Suppressor macrophage (primary cell): ENCODE measurements around the gene OSBPL2.

Source experiments
- DNase-seq, 4 experiments: peaks; one replicate each; pipeline ENCODE4 v3.0.0-alpha.2; 2020 to 2022

Gene OSBPL2

DNA sequence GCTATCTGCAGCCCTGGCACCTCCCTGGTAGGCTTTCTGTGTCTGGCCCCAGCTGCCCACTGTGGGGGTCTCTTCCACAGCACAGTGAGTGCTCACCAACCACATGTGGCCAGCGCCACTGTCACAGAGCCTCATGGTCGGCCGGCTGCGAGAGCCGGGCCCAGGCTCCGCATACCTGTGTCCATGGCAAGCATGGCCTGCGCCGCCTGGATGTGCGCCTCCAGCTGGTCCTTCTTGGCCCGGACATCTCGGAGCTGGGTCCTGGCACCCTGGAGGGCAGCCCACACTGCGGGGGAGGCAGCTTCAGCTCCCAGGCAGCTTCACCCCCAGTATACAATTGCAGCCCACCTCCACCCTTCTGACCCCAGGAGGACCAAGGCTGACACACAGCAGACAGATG lies 77.5 kb downstream of the OSBPL2 start:
- no peak for DNase-seq

- no peak for DNase-seq
Observed at GRCh38 chr20:62316331-62317166, 78.2 kb downstream of the OSBPL2 start.

DNA sequence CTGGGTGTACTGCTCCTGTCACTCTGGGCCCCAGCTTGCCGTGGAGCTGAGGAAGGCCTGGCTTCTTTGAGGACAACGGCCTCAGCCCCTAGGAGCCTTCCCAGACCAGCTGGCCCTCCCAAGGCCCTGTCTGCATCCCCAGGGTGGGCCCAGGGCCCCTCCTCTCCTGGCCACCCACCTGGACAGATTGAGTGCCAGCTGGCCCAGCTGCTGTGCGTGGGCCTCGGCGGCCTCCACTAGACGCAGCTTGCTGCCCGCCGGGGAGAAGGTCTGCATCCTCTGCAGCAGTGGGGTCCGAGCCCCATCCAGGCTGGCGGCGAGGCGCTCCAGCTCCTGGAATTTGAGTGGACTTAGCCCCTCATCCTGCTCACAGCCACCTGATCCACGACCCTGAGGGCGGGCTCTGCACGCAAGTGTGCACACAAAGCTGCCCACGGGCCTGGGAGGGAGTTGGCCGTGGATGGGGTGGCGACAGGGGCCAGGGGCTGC lies 78.9 kb downstream of the OSBPL2 start:
- no peak for DNase-seq

GRCh38 chr20:62318400-62319345 lies 80.4 kb downstream of the OSBPL2 start:
- peak in 1 of 4 experiments; percentile 6 for DNase-seq

- no peak for DNase-seq
Observed at GRCh38 chr20:62319346-62319909, 81.1 kb downstream of the OSBPL2 start.

DNA sequence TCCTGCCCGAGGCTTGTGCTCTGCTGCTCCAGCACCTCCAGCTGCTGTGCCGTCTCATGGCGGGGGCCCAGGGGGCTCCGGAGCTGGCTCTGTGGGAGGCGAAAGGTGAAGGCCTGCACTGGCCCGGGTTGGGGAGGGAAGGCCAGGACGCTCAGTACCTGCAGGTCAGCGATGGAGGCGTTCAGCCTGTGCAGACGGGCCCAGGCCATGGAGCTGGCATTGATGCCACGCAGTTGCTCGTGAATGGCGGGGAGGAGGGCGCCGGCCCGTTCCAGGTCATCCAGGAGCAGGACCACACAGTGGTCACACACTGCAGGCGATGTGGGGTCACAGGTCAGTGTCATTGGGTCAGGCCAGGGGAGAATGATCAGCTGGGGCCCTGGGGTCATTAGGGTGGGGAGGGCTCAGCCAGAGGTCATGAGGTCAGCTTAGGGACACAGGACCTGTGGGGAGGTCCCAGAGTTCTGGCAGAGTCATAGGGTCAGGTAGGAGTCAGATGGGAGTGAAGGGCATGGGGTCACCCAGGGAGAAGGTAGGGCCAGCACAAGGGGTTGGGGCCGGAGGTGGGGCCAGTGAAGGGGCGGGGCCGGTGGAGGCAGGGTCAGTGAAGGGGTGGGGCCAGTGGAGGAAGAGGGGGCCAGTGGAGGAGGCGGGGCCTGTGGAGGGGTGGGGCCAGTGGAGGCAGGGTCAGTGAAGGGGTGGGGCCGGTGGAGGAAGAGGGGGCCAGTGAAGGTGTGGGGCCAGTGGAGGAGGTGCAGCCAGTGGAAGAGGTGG lies 82.4 kb downstream of the OSBPL2 start:
- no peak for DNase-seq

DNA sequence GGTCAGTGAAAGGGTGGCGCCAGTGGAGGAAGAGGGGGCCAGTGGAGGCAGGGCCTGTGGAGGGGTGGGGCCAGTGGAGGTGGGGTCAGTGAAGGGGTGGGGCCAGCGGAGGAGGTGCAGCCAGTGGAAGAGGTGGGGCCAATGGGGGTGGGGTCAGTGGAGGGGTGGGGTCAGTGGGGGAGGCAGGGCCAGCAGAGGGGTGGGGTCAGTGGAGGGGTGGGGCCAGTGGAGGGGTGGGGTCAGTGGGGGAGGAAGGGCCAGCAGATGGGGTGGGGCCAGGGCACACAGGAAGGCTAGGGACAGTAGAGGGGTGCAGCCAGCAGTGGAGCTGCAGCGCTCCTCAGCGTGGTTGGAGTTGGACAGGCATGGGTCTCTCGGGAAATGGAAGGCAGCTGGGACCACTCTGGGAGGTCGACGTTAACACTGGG lies 83.2 kb downstream of the OSBPL2 start:
- DNase-seq, result no peak

DNA sequence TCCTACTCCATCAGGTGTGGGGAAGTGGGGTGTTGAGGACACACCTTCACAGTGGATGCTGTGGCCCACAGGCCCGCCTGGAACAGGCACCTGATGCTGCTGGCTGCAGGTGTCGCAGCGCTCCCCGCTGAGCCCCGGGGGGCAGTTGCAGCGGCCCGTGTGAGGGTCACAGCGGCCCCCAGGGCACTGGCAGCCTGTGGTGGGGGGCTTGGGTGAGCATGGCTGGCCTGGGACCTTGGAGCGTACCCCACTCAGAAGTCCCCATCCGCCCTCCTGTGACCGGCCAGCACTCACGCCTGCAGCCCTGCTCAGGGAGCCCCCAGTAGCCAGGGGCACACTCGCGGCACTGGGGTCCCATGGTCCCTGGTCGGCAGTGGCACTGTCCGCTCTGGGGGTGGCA lies 83.7 kb downstream of the OSBPL2 start:
- DNase-seq, result no peak

DNA sequence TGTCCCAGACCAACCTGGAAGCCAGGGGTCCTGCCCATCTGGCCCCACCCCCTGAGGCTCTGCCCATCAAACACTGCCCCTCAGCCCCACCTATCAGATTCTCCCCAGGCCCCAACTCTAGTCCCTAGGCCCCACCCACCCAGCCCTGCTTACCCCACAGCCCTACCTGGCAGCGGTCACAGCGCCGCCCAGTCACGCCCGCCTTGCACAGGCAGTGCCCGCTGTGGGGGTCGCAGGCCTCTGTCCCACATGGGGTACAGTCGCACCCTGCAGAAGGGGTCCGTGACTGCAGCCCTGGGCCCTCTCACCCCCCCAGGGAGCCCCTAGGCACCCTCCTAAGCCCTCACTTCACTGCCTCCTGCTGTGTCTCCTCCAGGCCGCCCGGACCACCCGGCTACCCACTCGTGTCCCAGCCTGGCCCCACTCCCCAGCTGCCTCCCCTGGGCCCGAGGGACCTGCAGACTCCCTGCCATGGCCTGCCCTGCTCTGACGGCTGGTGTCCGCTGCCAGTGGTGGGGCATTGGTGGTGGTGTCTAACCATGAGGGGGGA lies 84.2 kb downstream of the OSBPL2 start:
- no peak for DNase-seq

- DNase-seq, result no peak
Observed at GRCh38 chr20:62323146-62323979, 85.0 kb downstream of the OSBPL2 start.

GRCh38 chr20:62323980-62324906 lies 85.9 kb downstream of the OSBPL2 start:
- no peak for DNase-seq

DNA sequence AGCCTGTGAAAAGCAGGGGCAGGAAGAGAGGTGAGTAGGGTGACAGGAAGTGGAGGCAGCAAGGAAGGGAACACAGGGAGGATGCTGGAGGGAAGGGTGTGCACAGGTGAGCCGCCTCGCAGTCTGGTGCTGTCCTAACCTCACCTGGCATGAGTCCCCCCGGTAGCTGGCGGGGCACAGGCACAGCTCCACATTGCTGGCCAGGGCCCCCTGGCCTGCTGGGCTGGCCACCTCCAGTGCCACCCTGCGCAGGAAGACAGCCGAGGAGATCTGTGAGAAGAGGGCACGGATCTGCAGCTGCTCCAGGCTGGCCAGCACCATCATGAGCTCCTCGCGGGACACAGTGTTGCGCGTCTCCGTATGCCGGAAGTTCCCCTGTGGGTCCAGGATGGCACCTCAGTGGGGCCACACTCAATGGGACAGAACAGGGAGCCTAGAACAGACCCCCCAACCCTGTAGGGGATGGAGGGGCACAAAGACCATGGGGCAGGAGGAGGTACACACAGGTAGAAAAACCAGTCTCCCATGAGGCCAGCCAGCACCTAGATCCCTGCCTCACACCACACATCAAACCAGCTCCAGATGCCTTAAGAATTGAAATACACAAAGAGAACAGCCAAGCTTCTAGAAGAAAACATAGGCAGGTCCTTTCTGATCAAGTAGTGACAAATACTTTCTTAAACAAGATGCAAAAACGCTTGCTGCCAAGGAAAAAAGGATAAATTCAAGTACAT lies 87.0 kb downstream of the OSBPL2 start:
- no peak for DNase-seq

DNA sequence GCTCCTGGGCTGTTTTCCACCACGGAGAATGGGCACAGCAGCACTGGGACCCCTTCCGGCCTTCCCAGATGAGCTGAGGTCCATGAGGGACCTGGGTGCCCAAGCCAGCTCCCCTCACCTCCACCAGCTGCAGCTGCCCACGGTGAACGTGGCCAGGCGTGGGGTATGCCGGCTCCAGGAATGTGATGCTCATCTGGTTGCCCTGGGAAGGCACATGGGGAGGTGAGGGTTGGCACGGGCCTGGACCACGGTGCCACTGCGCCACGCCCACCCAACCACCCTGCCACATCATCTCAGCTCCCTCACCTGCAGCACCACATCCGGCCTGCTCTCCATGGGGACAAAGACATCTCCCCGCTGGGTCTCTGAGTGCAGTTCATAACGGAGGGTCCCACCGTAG lies 88.2 kb downstream of the OSBPL2 start:
- DNase-seq, result no peak

- no peak for DNase-seq
Observed at GRCh38 chr20:62326959-62327725, 88.8 kb downstream of the OSBPL2 start.

DNA sequence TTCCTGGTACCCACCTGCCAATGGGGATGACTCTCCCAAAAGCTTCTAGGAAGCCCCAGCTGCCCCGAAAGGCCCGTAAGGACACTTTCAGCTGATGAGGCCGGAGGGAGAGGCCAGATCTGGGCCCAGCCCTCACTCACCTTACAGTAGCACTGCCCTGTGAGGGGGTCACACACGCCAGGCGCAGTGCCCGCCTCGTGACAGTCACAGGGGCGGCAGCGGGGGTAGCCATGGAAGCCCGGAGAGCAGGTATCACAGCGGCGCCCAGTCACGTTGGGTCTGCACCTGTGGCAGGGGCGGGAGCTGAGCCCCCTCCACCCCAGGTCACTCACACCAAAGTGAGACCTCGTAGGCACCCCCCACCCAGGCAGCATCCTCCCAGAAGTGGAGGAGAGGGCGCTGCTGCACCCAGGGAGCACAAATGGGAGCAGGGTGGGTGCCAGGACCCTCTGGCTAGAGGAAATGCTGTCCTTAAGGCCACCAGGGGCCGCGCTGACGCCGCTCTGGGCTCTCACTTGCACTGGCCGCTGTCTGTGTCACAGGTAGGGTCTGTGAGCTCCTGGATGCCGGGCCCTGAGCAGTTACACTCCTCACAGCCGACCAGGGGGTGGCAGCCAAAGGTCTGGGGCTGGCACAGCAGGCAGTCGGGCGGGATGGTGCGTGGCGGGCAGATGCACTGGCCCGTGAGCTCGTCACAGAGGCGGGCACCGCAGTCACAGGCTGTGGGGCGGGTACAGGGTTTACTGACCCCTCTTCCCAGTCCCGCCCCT lies 89.6 kb downstream of the OSBPL2 start:
- no peak for DNase-seq

DNA sequence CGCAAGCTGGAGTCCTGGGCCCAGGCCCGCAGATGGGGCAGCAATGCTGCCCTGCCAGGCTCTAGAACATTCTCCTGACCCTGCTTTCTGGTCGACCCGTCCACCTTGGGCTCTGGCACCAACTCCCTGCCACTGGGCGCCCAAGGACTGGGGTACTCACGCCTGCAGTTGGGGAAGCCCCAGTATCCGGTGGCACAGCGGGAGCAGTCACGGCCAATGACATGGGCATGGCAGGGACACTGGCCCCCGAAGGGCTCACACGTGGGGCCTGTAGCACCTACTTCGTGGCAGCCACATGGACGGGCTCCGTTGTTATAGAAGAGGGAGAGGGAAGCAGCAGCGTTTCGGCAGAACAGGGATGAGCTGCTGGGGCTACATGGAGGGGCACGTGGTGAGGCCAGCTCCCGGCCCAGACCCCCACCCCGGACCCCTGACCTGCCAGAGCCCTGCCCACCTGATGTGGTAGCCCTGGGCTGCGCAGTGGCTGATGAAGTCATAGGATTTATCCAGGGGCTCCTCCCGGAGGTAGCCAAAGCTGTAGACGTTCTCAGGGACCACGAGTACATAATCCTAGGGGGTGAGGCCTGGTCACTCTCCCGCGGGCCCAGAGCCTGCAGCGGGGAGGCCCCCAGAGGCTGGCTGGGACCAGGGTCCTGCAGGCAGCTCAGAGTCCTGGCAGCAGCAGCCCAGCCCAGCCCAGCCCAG lies 90.5 kb downstream of the OSBPL2 start:
- DNase-seq, result no peak
